ENCODE data around the gene ST6GALNAC2.
"Not testable (repeated sequence)": the region's sequence is repeated elsewhere in the genome, so short reads cannot be mapped to it uniquely, and the experiment has no call there.

Gene ST6GALNAC2

DNA sequence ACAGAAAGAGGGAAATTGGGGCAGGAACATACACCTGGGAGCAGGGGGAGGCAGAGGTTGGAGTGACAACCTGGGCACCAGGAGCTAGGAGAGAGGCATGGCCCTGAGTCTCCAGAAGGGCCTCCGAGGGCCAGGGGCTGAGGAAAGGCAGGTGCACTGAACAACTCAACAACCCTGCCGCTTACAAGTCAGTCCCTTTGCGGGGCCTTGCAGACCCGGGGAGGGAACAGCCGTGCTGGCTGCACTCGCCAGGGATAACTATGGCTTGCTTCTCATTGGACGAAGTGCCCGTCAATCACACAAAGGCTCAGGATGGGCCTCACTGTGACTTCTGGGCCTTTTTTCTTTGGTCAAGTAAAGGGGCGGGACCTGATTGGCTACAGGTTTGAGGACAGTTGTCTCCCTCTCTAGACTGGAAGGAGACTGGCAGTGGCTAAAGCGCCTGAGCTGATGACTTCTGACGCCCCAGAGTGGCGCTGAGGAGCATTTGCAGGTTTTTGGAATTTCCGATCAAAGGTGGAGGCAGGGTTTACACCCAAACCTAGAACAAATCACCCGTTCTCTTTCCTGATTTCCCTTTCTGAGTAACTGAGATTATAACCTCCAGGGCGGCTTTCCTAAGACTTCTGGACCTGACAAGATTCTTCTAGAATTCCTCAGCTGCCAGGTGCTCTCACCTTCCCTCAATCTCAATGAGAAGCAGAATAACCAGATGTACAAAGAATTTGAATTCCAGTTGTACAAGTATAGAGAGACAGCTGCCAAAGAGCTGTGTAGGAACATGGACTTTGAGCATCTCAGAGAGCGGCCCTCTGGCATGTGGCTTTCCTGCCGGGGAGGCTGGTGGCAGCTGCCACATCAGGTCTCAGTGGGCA is 27.6 kb upstream of the ST6GALNAC2 start:
- DNase-seq (ENCODE audit: extremely low spot score) = peak; percentile 91
- POLR2A ChIA-PET = interaction anchor here (0.9 to 2.9 kb wide), 6 partner anchors 10 to 85 kb away, joined by 3 to 16 read pairs (median 4); no protein-coding TSS in a partner anchor
- no peak for TF ChIP-seq ARNT (IDR thresholded peaks at IDR 0.05)
- TF ChIP-seq, protein P1, sequence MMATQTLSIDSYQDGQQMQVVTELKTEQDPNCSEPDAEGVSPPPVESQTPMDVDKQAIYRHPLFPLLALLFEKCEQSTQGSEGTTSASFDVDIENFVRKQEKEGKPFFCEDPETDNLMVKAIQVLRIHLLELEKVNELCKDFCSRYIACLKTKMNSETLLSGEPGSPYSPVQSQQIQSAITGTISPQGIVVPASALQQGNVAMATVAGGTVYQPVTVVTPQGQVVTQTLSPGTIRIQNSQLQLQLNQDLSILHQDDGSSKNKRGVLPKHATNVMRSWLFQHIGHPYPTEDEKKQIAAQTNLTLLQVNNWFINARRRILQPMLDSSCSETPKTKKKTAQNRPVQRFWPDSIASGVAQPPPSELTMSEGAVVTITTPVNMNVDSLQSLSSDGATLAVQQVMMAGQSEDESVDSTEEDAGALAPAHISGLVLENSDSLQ (IDR thresholded peaks at IDR 0.05) = peak; percentile 99
- CTCF ChIA-PET = interaction anchor here (1.0 to 5.0 kb wide), 6 partner anchors 8 to 90 kb away, joined by 3 to 40 read pairs (median 3); no protein-coding TSS in a partner anchor

DNA sequence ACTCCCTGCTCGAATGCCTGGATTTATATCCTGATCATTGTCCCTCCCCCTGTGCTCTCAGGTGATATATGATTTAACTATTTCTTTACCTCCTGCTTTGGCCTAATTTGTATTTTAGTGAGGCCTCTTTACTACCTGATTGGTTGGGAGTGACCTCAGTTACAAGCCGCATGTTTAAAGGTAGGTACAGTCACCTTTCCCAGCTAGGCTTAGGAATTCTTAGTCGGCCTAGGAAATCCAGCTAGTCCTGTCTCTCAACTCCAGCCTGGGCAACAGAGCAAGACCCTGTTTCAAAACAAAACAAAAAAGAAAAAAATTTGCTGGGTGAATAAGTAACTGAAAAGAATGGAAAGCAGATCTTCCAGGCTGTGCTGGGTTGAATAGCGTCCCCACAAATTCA is 26.8 kb upstream of the ST6GALNAC2 start:
- TF ChIP-seq SUZ12 (IDR thresholded peaks at IDR 0.05) (no peak), FOXM1 (IDR thresholded peaks at IDR 0.05; ENCODE audit: borderline replicate concordance) (no peak), LEF1 (IDR thresholded peaks at IDR 0.05; ENCODE audit: borderline replicate concordance) (no peak), FOXA1 (IDR thresholded peaks at IDR 0.05) (no peak), TARDBP (IDR thresholded peaks at IDR 0.05) (no peak), FOXK2 (IDR thresholded peaks at IDR 0.05) (no peak), L3MBTL2 (conservative IDR thresholded peaks at IDR 0.05) (no peak), BHLHE40 (IDR thresholded peaks at IDR 0.05; ENCODE audit: borderline replicate concordance) (no peak), ZNF384 (IDR thresholded peaks at IDR 0.05) (no peak), ELF4 (IDR thresholded peaks at IDR 0.05) (no peak), CTBP1 (IDR thresholded peaks at IDR 0.05; ENCODE audit: borderline replicate concordance) (no peak), SP1 (IDR thresholded peaks at IDR 0.05) (no peak), NFRKB (IDR thresholded peaks at IDR 0.05) (no peak), HDGF (IDR thresholded peaks at IDR 0.05; ENCODE audit: borderline replicate concordance) (no peak), ARNT (IDR thresholded peaks at IDR 0.05) (no peak)
- TF ChIP-seq, protein P1 (IDR thresholded peaks at IDR 0.05) = no peak
- POLR2A ChIA-PET = interaction anchor here (0.9 to 2.9 kb wide), 5 partner anchors 9 to 83 kb away, joined by 3 to 16 read pairs (median 4); no protein-coding TSS in a partner anchor
- DNase-seq (ENCODE audit: extremely low spot score) = no peak
- CTCF ChIA-PET = interaction anchor here (1.0 to 5.0 kb wide), 5 partner anchors 9 to 90 kb away, joined by 3 to 40 read pairs (median 3); no protein-coding TSS in a partner anchor

DNA sequence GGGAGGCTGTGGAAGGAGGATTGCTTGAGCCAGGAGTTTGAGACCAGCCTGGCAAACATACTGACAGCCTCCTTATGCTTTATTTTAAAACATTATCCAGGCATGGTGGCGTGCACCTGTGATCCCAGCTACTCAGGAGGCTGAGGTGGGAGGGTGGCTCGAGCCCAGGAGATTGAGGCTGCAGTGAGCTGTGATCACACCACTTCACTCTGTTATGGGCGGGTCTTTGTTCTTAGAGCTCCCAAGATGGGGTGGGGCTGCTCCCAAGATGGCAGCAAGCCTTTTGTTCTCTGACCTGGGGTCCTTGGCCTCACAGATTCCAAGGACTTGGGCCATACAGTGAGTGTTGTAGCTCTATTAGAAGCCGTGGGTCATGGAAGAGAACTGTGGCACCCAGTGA is 26.1 kb upstream of the ST6GALNAC2 start:
- POLR2A ChIA-PET = interaction anchor here (1.0 to 2.9 kb wide), 2 partner anchors 18 to 54 kb away, joined by 3 to 16 read pairs; no protein-coding TSS in a partner anchor
- no peak for DNase-seq (ENCODE audit: extremely low spot score)
- TF ChIP-seq FOXM1 (IDR thresholded peaks at IDR 0.05; ENCODE audit: borderline replicate concordance) = no peak
- TF ChIP-seq ELF4 (IDR thresholded peaks at IDR 0.05) = no peak
- no peak for TF ChIP-seq TARDBP (IDR thresholded peaks at IDR 0.05)
- no peak for TF ChIP-seq CTBP1 (IDR thresholded peaks at IDR 0.05; ENCODE audit: borderline replicate concordance)
- no peak for TF ChIP-seq BHLHE40 (IDR thresholded peaks at IDR 0.05; ENCODE audit: borderline replicate concordance)
- no peak for TF ChIP-seq SUZ12 (IDR thresholded peaks at IDR 0.05)
- no peak for TF ChIP-seq FOXA1 (IDR thresholded peaks at IDR 0.05)
- no peak for TF ChIP-seq L3MBTL2 (conservative IDR thresholded peaks at IDR 0.05)
- no peak for TF ChIP-seq LEF1 (IDR thresholded peaks at IDR 0.05; ENCODE audit: borderline replicate concordance)
- no peak for TF ChIP-seq SP1 (IDR thresholded peaks at IDR 0.05)
- no peak for TF ChIP-seq HDGF (IDR thresholded peaks at IDR 0.05; ENCODE audit: borderline replicate concordance)
- TF ChIP-seq, protein P1 (IDR thresholded peaks at IDR 0.05) = no peak
- no peak for TF ChIP-seq ARNT (IDR thresholded peaks at IDR 0.05)
- TF ChIP-seq FOXK2 (IDR thresholded peaks at IDR 0.05) = no peak
- TF ChIP-seq NFRKB (IDR thresholded peaks at IDR 0.05) = no peak
- no peak for TF ChIP-seq ZNF384 (IDR thresholded peaks at IDR 0.05)
- CTCF ChIA-PET = interaction anchor here (1.0 to 5.0 kb wide), 3 partner anchors 13 to 89 kb away, joined by 3 to 40 read pairs (median 3); no protein-coding TSS in a partner anchor

DNA sequence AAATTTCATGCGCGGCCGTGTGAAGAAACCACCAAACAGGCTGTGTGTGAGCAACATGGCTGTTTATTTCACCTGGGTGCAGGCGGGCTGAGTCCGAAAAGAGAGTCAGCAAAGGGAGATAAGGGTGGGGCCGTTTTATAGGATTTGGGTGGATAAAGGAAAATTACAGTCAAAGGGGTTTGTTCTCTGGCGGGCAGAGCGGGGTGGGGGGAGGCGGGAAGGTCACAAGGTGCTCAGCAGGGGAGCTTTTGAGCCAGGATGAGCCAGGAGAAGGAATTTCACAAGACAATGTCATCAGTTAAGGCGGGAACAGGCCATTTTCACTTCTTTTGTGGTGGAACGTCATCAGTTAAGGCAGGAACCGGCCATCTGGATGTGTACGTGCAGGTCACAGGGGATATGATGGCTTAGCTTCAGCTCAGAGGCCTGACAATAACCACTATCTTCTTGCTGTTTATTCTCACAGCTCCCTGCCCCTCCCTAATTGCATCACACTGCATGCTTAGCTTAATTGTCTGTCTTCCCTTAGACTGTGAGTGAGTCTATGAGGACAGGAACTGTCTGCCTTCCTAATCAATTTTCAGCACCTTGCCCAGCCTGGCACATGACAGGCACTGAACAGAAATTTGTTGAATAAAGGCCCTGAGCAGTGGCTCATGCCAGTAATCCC is 25.6 kb upstream of the ST6GALNAC2 start:
- DNase-seq (ENCODE audit: extremely low spot score) = not testable (repeated sequence)
- ChIA-PET POLR2A (interaction anchor here (1.0 to 2.9 kb wide), 2 partner anchors 17 to 53 kb away, joined by 3 to 16 read pairs; no protein-coding TSS in a partner anchor), CTCF (interaction anchor here (1.3 to 5.0 kb wide), 2 partner anchors 13 to 54 kb away, joined by 3 to 40 read pairs; no protein-coding TSS in a partner anchor)

DNA sequence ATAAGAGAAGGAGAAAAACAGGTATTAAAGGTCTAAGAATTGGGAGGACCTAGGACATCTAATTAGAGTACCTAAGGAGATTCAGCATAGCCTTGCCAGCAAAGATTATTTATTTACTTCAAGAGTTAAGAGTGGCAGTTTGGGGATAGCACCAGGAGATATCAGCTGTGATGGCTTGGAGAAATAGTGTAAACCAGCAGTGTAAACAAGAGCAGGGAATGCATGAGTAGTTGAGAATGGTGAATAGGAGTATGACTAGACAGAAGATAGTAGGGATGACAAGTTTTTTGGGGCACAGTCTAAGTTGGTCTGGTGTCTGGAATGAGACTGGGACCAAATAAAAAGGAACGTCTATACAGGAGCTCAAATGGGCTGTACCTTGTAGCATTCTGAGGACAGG is 21.0 kb upstream of the ST6GALNAC2 start:
- DNase-seq (ENCODE audit: extremely low spot score); POLR2A ChIA-PET; CTCF ChIA-PET: not testable (repeated sequence)

DNA sequence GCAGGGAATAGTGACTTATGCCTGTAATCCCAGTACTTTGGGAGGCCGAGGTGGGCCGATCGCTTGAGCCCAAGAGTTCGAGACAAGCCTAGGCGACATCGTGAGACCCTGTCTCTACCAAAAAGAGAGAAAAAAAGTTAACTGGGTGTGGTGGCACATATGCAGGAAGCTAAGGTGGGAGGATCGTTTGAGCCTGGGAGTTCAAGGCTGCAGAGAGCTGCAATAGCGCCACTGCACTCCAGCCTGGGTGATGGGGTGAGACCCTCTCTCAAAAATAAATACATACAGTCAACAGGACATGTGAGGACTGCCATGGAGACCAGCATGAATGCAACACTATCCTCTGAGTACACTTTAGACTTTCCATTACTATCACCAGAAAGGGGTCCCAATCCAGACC is 15.4 kb upstream of the ST6GALNAC2 start:
- TF ChIP-seq FOXM1 (IDR thresholded peaks at IDR 0.05; ENCODE audit: borderline replicate concordance) = no peak

More for the DNA sequence above, 15.4 kb upstream of the ST6GALNAC2 start:
- ChIA-PET POLR2A (interaction anchor here (1.4 to 1.6 kb wide), 2 partner anchors 16 to 44 kb away, joined by 3 read pairs; partner anchors contain the start of gene ST6GALNAC2), CTCF (interaction anchor here (1.2 kb wide), 1 partner anchor 23 kb away, joined by 5 read pairs; no protein-coding TSS in a partner anchor)
- no peak for DNase-seq (ENCODE audit: extremely low spot score)
